GM12801 (cell line): ENCODE data around the gene FGFR2.

Experiments used
- TF ChIP-seq, protein P1 (sequence below): IDR thresholded peaks from one replicate; pipeline ENCODE4 v1.5.1; 2011; ENCODE audit warnings: control low read depth; ENCODE audit not compliant: insufficient read length; ENCODE audit errors: extremely low read depth

The FGFR2 gene

DNA sequence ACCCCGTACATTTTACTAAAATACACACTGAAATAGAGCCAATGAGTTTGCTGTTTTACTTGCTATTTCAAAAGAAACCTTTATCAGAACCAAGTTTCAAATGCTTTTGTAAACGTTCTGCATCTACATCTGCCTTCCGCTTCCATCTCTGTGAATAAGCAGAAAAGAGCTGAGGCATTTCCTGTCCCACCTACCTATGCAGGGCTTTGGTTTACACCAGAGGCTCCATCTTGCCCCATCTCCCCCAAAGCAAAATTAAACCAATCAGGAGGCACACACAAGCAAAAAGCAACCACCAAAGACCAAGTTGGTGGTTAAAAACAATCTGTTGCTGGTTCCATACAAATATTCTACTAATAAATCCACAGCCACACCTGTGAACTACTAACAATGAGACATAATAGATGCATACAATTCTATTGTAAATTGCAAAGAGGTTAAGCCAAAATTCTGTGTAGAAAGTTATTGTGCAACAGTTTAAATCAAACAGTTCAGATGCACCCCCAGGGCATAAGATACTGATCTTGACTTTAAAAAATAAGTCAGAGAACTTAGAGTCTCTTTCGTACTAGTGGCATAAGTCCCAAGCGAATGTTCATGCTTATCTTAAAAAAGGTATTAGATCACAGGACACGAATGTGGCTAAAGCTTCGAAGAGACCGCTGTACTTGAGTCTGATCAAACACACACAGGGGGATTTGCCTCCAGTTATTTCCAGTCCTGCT lies 83.9 kb downstream of the FGFR2 start:
- TF ChIP-seq, protein P1, sequence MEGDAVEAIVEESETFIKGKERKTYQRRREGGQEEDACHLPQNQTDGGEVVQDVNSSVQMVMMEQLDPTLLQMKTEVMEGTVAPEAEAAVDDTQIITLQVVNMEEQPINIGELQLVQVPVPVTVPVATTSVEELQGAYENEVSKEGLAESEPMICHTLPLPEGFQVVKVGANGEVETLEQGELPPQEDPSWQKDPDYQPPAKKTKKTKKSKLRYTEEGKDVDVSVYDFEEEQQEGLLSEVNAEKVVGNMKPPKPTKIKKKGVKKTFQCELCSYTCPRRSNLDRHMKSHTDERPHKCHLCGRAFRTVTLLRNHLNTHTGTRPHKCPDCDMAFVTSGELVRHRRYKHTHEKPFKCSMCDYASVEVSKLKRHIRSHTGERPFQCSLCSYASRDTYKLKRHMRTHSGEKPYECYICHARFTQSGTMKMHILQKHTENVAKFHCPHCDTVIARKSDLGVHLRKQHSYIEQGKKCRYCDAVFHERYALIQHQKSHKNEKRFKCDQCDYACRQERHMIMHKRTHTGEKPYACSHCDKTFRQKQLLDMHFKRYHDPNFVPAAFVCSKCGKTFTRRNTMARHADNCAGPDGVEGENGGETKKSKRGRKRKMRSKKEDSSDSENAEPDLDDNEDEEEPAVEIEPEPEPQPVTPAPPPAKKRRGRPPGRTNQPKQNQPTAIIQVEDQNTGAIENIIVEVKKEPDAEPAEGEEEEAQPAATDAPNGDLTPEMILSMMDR = no peak

DNA sequence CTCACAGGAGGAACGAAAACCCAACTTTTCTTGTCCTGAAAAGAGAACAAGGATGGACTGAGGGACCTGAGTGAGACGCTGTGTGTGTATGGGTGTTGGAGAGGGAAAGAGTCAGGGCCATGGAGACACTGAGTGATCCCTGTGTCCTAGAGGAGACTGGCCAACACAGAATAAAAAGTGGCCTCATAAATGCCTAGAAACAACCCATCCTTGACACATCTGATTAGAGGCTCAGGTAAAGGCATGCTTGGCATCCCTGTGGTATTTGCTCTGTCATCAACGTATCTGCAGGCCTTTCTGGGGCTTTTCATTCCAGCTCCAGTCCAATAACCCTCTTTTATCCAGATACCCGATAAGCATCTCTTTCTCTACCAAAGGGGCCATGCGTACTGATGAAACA lies 86.3 kb downstream of the FGFR2 start:
- TF ChIP-seq, protein P1 = no peak

DNA sequence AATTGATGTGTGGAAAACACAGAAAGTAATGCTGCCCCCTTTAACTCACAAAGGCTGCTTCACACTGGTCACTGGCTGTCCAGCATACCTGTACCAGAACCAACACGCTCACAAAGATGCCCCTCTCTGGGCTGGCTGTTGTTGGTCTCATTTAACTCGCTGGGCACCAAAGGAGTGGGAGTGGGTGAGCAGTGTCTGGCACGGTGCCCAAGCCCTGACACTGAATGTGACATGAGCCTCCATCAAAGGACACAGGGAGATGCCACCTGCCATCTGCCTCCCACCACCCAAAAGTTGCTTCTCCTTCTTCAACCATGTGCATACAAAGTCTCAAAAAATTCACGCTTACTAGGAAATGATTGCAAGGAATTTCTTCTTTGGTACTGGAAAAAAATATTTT lies 86.8 kb downstream of the FGFR2 start:
- TF ChIP-seq, protein P1 = no peak

DNA sequence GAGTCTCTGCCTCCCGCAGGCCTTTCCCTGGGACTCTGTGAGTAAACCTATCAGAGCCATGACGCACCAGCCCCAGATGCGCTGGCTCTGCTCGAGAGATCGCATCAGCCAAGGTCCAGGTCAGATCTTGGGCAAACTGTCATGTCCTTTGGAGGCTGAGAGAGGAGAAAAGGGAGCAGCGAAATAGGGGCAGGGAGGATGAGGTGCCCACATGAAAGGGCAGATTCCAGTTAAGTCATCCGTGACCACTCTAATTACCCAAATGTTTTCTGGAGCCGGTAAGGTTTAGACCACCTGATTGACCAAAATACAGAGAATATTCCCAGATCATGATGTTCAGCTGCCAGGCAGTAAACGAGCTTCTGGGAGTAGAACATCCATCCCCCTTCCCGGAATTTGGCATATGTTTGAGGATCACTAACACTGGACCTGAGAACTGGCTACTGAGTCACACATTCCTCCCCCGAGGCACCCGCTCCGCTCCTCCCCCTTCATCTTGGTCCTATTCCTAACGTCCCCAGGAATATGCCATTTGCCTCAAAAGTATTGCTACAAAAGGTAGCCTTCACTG lies 88.0 kb downstream of the FGFR2 start:
- TF ChIP-seq, protein P1 = no peak

DNA sequence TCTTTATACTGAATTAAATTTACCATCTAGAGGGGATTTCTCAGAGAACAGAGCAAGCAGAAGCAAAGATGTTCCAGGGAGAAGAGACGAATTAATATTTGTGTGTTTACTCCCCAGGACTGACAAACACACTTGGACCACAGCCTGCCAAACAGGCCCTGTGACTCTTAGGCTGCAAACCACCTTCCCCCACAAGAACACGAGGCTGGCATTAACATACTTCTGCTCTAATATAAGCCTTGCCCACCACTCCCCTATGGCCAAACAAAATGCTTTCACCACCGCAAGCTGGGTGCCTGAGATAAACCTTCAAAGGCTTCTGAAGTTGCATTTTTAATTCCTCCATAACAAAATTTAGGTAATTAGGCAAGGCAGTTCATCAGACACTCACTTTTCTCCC lies 88.4 kb downstream of the FGFR2 start:
- TF ChIP-seq, protein P1 = no peak

DNA sequence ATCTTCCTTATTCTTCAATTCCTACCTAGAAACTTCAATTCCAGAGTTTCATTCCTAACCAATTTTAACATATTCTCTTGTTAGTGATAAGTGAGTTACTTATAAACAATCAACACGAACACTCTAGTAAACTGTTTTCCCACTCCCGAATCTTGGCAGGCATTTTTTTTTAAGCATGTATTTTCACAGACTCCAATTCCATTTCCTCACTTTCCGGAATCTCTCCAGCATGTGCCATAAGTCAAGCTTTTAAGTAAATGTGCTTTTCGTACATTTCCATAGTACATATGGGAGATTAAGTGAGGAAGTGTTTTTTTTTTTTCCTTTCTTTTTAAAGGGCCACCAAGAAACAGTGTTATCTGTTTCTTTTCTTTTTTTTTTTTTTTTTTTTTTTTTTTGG lies 89.1 kb downstream of the FGFR2 start:
- TF ChIP-seq, protein P1 = no peak

DNA sequence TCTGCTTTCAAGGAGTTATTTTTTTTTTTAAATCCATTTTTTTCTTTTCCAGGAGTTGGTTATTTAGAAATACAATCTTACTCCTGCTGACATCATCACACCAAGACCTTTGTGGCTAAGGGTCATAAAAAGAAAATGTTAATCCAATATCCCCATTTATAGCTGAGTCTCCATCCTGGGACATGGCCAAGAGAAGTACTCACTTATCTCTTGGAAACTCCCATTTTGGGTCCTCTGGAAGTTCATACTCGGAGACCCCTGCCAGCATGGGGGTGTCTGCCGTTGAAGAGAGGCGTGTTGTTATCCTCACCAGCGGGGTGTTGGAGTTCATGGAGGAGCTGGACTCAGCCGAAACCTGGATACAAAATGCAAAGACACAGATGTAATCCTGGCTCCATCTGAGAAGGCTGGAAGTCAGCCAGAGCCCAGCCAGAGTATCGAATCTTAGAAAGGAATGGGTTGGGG lies 94.6 kb downstream of the FGFR2 start:
- TF ChIP-seq, protein P1 = no peak
